Fibroblast of lung (primary cell): Measurements from ENCODE around the gene DAPK1.

Experiments
- CTCF ChIP-seq, 2 donors: IDR thresholded peaks in 1 of 2; conservative IDR thresholded peaks in 1 of 2; 1 replicate in 1 of 2; 2 replicates in 1 of 2; pipeline ENCODE4 v1.5.1; 2011 to 2012; ENCODE audit warnings: low read length in 2 of 2, control low read depth in 1 of 2, inconsistent platforms in 1 of 2, low read depth in 1 of 2, mild to moderate bottlenecking in 1 of 2
- EZH2 ChIP-seq: IDR thresholded peaks from 2 replicates; pipeline ENCODE4 v1.5.1; 2012; ENCODE audit warnings: low read length, control low read depth, mild to moderate bottlenecking; ENCODE audit errors: missing control alignments

GRCh38 chr9:87564111-87564510 lies 66.4 kb downstream of the DAPK1 start:
- TF ChIP-seq CTCF (conservative IDR thresholded peaks at IDR 0.05 in 1 of 2, IDR thresholded peaks at IDR 0.05 in 1 of 2; ENCODE audit: low read depth in 1 of 2, low read length in 2 of 2) (no peak), EZH2 (no peak)
